ENCODE results near the gene GFAP.

Gene GFAP

GRCh38 chr17:44898768-44899073 is 16.6 kb downstream of the GFAP start:
- H3K23ac ChIP-seq (ENCODE audit: low read depth, low read length, poor library complexity), result no peak overlapping the region
- peaks cover 5% of the 10 kb centered on the region for H3K79me1 ChIP-seq (ENCODE audit: low read depth, low read length)
- H3K18ac ChIP-seq (ENCODE audit: low read length), result peak overlapping the region; percentile 98
- H3K4me3 ChIP-seq (ENCODE audit: low read length in 2 of 2), result peak overlapping the region; percentile 90 to 95
- peaks cover 5 to 29% of the 10 kb centered on the region in 2 donors for H3K36me3 ChIP-seq (replicated peaks in 1 of 2; ENCODE audit: control insufficient read depth in 2 of 2, insufficient read depth in 2 of 2, low read length in 2 of 2)
- no peak for DNase-seq (ENCODE audit: low spot score)
- no CpG with 5 or more reads among the region's 7 CpGs for WGBS, 2 donors (ENCODE audit: extremely low coverage in 2 of 2, insufficient read length in 2 of 2, insufficient replicate concordance in 1 of 2)
- H4K8ac ChIP-seq (ENCODE audit: low read depth, low read length), result no peak overlapping the region
- H3K4me2 ChIP-seq (ENCODE audit: insufficient read depth, low read length, poor library complexity, severe bottlenecking), result peak overlapping the region; percentile 75
- H2AK5ac ChIP-seq (ENCODE audit: low read depth, low read length), result no peak overlapping the region
- H2BK15ac ChIP-seq (ENCODE audit: low read length), result no peak overlapping the region
- H2AFZ ChIP-seq (ENCODE audit: low read length), result peak overlapping the region; percentile 98
- H3K4me1 ChIP-seq (ENCODE audit: control insufficient read depth in 2 of 2, insufficient read depth in 1 of 2, low read depth in 1 of 2, low read length in 2 of 2), result peaks cover 0 to 3% of the 10 kb centered on the region in 2 donors
- H2BK12ac ChIP-seq (ENCODE audit: low read length), result no peak overlapping the region
- no peaks in the 10 kb centered on the region for H3K27me3 ChIP-seq (ENCODE audit: control insufficient read depth in 3 of 3, insufficient read depth in 3 of 3, low read depth in 1 of 3, low read length in 3 of 3)
- H3K27ac ChIP-seq (replicated peaks; ENCODE audit: low read length), result no peak overlapping the region
- no peak overlapping the region for H2BK120ac ChIP-seq (ENCODE audit: low read depth, low read length)
- H2BK5ac ChIP-seq (ENCODE audit: low read length), result peak overlapping the region; percentile 98
- H3K4ac ChIP-seq (ENCODE audit: low read length), result no peak overlapping the region
- no peak overlapping the region for H3K14ac ChIP-seq (ENCODE audit: low read length)
- H4K91ac ChIP-seq (ENCODE audit: low read depth, low read length, poor library complexity), result no peak overlapping the region
- H3K9ac ChIP-seq (ENCODE audit: low read depth, low read length, poor library complexity), result peak overlapping the region; percentile 79
- no peaks in the 10 kb centered on the region for H3K9me3 ChIP-seq (replicated peaks in 1 of 2; ENCODE audit: control insufficient read depth in 2 of 2, insufficient read depth in 1 of 2, low read depth in 1 of 2, low read length in 2 of 2)

GRCh38 chr17:44894642-44895041 is 20.7 kb downstream of the GFAP start:
- Histone ChIP-seq H3K36me3 (replicated peaks in 1 of 2; ENCODE audit: control insufficient read depth in 2 of 2, insufficient read depth in 2 of 2, low read length in 2 of 2) (peaks cover 8 to 62% of the 10 kb centered on the region in 2 donors), H3K4me3 (ENCODE audit: low read length in 2 of 2) (no peak overlapping the region), H2AFZ (ENCODE audit: low read length) (no peak overlapping the region), H2BK15ac (ENCODE audit: low read length) (no peak overlapping the region), H3K4ac (ENCODE audit: low read length) (no peak overlapping the region), H3K23ac (ENCODE audit: low read depth, low read length, poor library complexity) (no peak overlapping the region), H3K14ac (ENCODE audit: low read length) (no peak overlapping the region), H3K27me3 (ENCODE audit: control insufficient read depth in 3 of 3, insufficient read depth in 3 of 3, low read depth in 1 of 3, low read length in 3 of 3) (no peaks in the 10 kb centered on the region), H3K9ac (ENCODE audit: low read depth, low read length, poor library complexity) (no peak overlapping the region), H3K9me3 (replicated peaks in 1 of 2; ENCODE audit: control insufficient read depth in 2 of 2, insufficient read depth in 1 of 2, low read depth in 1 of 2, low read length in 2 of 2) (no peaks in the 10 kb centered on the region), H3K18ac (ENCODE audit: low read length) (no peak overlapping the region), H4K91ac (ENCODE audit: low read depth, low read length, poor library complexity) (no peak overlapping the region), H3K4me2 (ENCODE audit: insufficient read depth, low read length, poor library complexity, severe bottlenecking) (no peak overlapping the region), H2BK5ac (ENCODE audit: low read length) (no peak overlapping the region), H2BK120ac (ENCODE audit: low read depth, low read length) (no peak overlapping the region), H2BK12ac (ENCODE audit: low read length) (no peak overlapping the region), H3K4me1 (ENCODE audit: control insufficient read depth in 2 of 2, insufficient read depth in 1 of 2, low read depth in 1 of 2, low read length in 2 of 2) (no peaks in the 10 kb centered on the region), H3K27ac (replicated peaks; ENCODE audit: low read length) (no peak overlapping the region), H4K8ac (ENCODE audit: low read depth, low read length) (no peak overlapping the region), H2AK5ac (ENCODE audit: low read depth, low read length) (no peak overlapping the region), H3K79me1 (ENCODE audit: low read depth, low read length) (peaks cover 5% of the 10 kb centered on the region)
- WGBS, 2 donors (ENCODE audit: extremely low coverage in 2 of 2, insufficient read length in 2 of 2, insufficient replicate concordance in 1 of 2), result no CpG with 5 or more reads among the region's 4 CpGs
- DNase-seq (ENCODE audit: low spot score), result no peak

GRCh38 chr17:44892250-44892649 is 23.1 kb downstream of the GFAP start:
- Histone ChIP-seq H3K27ac (replicated peaks; ENCODE audit: low read length) (no peak overlapping the region), H3K4me3 (ENCODE audit: low read length in 2 of 2) (no peak overlapping the region), H3K9me3 (replicated peaks in 1 of 2; ENCODE audit: control insufficient read depth in 2 of 2, insufficient read depth in 1 of 2, low read depth in 1 of 2, low read length in 2 of 2) (no peaks in the 10 kb centered on the region), H3K23ac (ENCODE audit: low read depth, low read length, poor library complexity) (no peak overlapping the region), H2BK15ac (ENCODE audit: low read length) (no peak overlapping the region), H3K4ac (ENCODE audit: low read length) (no peak overlapping the region), H3K14ac (ENCODE audit: low read length) (no peak overlapping the region), H2AK5ac (ENCODE audit: low read depth, low read length) (no peak overlapping the region), H3K18ac (ENCODE audit: low read length) (no peak overlapping the region), H3K79me1 (ENCODE audit: low read depth, low read length) (no peaks in the 10 kb centered on the region), H3K27me3 (ENCODE audit: control insufficient read depth in 3 of 3, insufficient read depth in 3 of 3, low read depth in 1 of 3, low read length in 3 of 3) (no peaks in the 10 kb centered on the region), H2BK5ac (ENCODE audit: low read length) (no peak overlapping the region), H3K4me2 (ENCODE audit: insufficient read depth, low read length, poor library complexity, severe bottlenecking) (no peak overlapping the region), H3K36me3 (replicated peaks in 1 of 2; ENCODE audit: control insufficient read depth in 2 of 2, insufficient read depth in 2 of 2, low read length in 2 of 2) (peaks cover 10 to 82% of the 10 kb centered on the region in 2 donors), H3K4me1 (ENCODE audit: control insufficient read depth in 2 of 2, insufficient read depth in 1 of 2, low read depth in 1 of 2, low read length in 2 of 2) (no peaks in the 10 kb centered on the region), H2BK120ac (ENCODE audit: low read depth, low read length) (no peak overlapping the region), H3K9ac (ENCODE audit: low read depth, low read length, poor library complexity) (no peak overlapping the region), H2BK12ac (ENCODE audit: low read length) (no peak overlapping the region), H4K8ac (ENCODE audit: low read depth, low read length) (no peak overlapping the region), H2AFZ (ENCODE audit: low read length) (no peak overlapping the region), H4K91ac (ENCODE audit: low read depth, low read length, poor library complexity) (no peak overlapping the region)
- DNase-seq (ENCODE audit: low spot score), result no peak

- WGBS, 2 donors (ENCODE audit: extremely low coverage in 2 of 2, insufficient read length in 2 of 2, insufficient replicate concordance in 1 of 2), result no CpG with 5 or more reads among the region's 7 CpGs
- Histone ChIP-seq H3K4me3 (ENCODE audit: low read length in 2 of 2) (no peak overlapping the region), H3K9me3 (replicated peaks in 1 of 2; ENCODE audit: control insufficient read depth in 2 of 2, insufficient read depth in 1 of 2, low read depth in 1 of 2, low read length in 2 of 2) (no peaks in the 10 kb centered on the region), H3K79me1 (ENCODE audit: low read depth, low read length) (no peaks in the 10 kb centered on the region), H2BK12ac (ENCODE audit: low read length) (no peak overlapping the region), H4K91ac (ENCODE audit: low read depth, low read length, poor library complexity) (no peak overlapping the region), H3K4me2 (ENCODE audit: insufficient read depth, low read length, poor library complexity, severe bottlenecking) (no peak overlapping the region), H3K4me1 (ENCODE audit: control insufficient read depth in 2 of 2, insufficient read depth in 1 of 2, low read depth in 1 of 2, low read length in 2 of 2) (no peaks in the 10 kb centered on the region), H3K4ac (ENCODE audit: low read length) (no peak overlapping the region), H3K36me3 (replicated peaks in 1 of 2; ENCODE audit: control insufficient read depth in 2 of 2, insufficient read depth in 2 of 2, low read length in 2 of 2) (peaks cover 24 to 89% of the 10 kb centered on the region in 2 donors), H3K18ac (ENCODE audit: low read length) (no peak overlapping the region), H3K23ac (ENCODE audit: low read depth, low read length, poor library complexity) (no peak overlapping the region), H3K27ac (replicated peaks; ENCODE audit: low read length) (no peak overlapping the region), H2BK15ac (ENCODE audit: low read length) (no peak overlapping the region), H2BK120ac (ENCODE audit: low read depth, low read length) (no peak overlapping the region), H3K9ac (ENCODE audit: low read depth, low read length, poor library complexity) (no peak overlapping the region), H3K14ac (ENCODE audit: low read length) (no peak overlapping the region), H2AK5ac (ENCODE audit: low read depth, low read length) (no peak overlapping the region), H3K27me3 (ENCODE audit: control insufficient read depth in 3 of 3, insufficient read depth in 3 of 3, low read depth in 1 of 3, low read length in 3 of 3) (no peaks in the 10 kb centered on the region), H2BK5ac (ENCODE audit: low read length) (no peak overlapping the region), H4K8ac (ENCODE audit: low read depth, low read length) (no peak overlapping the region), H2AFZ (ENCODE audit: low read length) (no peak overlapping the region)
- no peak for DNase-seq (ENCODE audit: low spot score)
These were observed 26.3 kb downstream of the GFAP start for GRCh38 chr17:44889003-44889402.
